ENCODE results near the gene SPECC1.

DNA sequence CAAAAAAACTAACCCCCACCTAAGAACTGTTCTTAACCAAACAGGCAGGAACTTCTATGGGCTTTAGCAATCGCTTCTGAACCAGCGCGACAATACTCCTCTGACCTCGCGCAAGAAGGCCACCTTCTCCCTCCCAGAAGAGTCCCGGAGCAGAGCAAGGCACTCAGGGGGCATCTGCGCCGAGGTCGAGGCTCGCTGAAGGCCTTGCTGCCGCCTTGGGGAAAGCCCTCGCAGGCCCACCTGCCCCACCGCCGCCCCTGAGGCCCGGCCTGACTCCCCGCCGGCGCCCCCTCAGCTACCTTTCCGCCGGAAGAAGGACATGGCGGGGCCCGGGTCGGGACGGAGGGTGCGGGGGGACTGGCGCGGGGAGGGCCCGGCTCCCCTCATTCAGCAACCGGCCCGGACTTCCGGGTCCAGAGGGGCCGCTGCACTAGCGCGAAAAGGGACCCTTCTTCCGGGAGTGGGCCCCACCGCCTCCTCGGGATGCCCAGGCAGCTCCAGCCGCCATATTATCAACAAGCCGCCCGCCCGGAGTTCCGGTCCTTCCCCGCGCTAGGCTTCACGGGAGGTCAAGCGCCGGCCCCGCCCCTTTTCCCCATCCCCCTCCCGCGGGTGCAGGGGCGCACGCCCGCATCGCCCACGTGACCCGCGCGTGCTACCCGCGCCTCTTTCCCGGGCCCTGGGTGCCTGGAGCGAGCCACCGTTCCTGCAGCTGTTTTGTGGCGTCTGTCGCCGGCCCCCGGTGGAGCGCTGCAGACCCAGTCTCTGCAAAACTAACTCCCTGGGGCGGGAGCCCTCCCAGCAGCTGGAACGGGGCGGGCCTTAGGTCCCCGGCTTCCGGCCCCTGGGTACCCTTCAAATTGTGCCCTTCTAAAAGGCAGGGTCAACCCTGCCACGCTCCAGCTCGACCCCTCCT is 31.6 kb upstream of the SPECC1 start, which contains the start of gene AKAP10:
- TF ChIP-seq CTCF (IDR thresholded peaks at IDR 0.05) (no peak), EZH2 (IDR thresholded peaks at IDR 0.05) (no peak)
